Activated CD4-positive, alpha-beta T cell treated with anti-CD3 and anti-CD28 coated beads, Interleukin-2, Interleukin-6, amounts not matched to agents 100 ng/mL and 50 ng/mL, durations not matched to agents 16 hours and 8 hours (primary cell): Measurements from ENCODE around the gene SND1.

ENCODE experiments used
- DNase-seq: peaks from one replicate; pipeline ENCODE4 v3.0.0-alpha.2; 2020

The SND1 gene

DNA sequence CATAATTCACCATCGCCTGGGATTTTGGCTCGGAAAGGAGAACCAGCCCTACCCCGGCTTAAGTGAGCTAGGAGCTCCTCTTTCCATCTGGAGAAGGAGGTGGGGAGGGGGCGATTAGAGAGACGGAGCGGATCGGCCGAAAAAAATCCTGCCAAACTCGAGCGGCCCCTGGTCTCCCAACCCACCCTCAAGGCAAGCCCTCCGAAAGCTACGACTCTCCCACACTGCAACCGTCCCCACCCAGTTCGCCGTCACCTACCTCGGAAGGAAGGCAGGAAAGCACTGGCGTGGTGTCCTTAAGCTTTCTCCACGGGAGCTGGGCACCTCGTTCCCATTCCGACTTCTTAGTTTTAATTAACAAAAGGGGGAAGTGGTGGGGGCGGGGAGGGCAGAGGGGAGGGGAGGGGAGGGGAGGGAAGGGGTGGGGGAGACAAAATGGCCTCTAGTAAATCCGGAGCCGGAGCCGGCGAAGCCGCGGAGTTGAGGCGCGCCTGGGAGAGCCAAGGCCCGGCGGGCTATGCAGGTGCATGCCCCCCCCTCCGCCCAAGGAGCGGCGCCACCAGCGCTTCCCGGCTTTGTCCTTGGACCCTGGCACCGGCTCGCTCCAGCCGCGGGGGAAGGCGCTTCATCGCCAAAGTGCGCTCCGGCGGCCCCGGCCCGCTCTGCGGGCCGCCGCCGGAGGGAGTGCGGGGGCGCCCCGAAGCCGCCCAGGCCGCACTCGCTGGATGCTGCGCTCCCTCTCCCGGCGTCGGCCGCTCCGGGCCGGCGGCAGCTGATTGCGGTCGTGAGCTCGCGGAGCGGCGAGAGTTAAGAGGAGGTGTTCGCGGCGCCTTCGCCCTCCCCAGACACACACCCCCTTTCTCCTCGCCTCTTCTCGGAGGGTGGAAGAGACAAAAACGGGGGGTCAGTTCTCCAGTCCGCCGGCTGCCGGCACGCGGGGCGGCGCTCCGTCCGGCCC lies 378.9 kb downstream of the SND1 start, which contains the start of gene LRRC4:
TSS of gene LRRC4 (minus strand) at position 784 of the 958 bp plus-strand sequence. CDS start 797 bp downstream, outside the sequence.
- peak; percentile 48 for DNase-seq

DNA sequence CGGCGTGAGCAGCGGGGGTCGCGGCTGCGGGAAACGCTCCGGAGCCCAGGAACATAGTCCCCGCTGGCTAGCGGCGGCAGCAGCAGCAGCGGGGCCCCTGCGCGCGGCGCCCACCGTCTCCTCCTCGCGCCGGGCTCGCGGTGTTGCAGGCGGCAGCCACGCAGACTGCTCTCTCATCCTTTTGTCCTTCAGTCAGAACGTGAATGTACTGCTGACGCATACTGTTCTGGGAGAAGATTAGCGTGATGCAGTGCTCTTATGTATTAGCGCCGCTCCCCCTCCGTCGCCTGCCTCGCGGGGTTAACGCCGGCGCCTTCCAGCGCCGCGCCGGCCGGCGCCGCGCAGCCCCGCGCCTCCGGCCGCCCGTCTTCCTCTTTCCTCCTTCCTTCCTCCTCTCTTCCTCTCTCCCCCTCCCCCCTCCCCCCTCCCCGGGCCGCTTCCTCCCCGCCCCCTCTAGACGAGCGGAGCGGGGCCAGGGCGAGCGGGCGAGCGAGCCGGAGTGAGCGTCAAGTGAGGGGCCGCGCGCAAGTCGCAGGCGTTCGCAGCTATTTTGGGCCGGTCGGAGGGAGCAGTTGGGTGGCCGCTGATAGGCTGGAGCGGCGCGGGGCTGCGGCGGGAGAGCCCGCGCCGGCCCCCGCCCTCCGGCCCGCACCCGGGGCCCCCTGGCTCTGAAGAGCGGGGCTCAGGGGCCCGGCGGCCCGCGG lies 380.1 kb downstream of the SND1 start:
- peak; percentile 78 for DNase-seq

DNA sequence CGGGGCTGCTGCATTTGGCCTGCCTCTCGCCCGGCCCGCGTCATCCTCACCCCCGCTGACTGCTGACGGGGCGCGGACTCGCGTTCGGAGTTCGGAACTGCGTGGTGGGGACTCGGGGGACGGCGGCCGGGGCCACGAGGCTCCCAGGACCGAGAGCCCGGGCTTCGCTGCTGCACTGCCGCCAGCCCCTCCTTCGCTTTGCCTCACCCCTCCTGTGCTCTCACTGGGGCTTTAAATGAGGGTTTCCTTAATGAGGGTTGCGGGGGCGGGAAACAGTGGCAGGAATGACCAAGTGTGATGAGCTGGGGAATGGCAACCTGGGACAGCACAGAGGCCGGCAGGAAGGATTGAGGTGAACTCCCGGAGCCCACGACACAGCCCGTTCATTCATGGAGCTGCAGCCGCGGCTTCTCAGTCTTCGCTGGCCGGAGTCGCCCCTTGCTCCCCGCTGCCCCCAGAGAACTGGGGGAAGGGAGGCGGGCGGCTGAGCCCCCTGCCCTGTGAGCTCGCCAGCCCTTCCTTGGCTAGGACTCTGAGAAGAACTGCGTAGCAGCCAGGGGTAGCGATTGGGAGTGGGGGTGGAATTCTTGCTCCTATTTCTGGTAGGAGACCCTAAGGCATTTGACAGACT lies 380.7 kb downstream of the SND1 start:
- DNase-seq: no peak

DNA sequence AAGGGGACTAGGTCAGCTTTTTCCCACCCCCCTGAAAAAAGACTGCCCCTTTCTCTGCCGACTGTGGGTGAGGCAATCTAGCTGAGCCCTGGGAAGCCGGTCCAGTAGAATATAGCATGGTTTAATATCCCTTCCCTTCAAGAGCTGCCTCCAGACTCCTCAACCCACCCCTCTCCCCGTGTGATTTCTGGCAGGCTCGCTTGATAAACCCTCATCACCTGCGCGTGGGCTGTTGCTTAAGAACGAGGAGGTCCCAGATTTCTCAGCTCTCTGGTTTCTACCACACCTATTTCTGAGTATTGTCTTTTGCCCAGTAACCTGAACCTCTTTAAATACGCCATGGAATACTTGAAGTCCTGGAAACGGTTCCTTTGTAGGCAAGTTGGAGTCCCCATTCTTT lies 381.3 kb downstream of the SND1 start:
- DNase-seq: no peak

DNA sequence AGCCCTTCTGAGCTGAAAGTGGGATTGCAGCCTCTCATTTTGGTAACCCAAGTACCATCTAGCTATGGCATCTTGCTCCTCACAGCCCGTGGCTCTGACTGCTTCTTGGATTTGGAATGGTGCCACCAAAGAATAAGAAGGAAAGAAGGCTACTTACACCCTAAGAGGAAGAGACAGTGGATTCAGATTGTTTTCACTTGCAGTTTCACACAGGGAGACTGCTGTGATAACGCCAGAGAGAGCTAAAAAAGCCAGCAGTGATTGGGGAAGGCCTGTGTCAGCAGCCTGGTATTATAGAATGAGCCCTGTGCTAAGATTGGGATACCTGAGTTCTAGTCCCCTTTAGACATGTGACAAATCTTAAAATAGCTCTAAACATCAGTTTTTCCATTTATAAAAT lies 382.8 kb downstream of the SND1 start:
- DNase-seq: no peak

DNA sequence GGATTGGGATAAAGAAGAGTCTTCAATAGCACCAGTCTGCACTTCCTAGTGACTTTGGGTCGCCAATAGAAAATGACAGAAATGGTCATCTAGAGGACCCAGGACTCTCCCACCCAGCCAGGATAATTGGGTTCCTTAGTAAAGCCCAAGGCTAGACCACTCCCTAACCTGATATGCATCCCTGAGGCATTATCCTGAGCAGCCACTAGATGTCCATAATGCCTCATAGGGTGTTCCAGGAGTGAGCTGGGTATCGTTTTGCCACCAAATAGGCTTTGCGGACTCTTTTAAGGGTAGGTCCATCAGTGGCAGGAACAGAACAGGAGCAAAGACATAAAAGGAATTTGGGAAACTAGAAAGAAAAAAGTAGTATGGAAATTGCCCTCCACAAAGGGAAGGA lies 383.7 kb downstream of the SND1 start:
- DNase-seq: no peak

DNA sequence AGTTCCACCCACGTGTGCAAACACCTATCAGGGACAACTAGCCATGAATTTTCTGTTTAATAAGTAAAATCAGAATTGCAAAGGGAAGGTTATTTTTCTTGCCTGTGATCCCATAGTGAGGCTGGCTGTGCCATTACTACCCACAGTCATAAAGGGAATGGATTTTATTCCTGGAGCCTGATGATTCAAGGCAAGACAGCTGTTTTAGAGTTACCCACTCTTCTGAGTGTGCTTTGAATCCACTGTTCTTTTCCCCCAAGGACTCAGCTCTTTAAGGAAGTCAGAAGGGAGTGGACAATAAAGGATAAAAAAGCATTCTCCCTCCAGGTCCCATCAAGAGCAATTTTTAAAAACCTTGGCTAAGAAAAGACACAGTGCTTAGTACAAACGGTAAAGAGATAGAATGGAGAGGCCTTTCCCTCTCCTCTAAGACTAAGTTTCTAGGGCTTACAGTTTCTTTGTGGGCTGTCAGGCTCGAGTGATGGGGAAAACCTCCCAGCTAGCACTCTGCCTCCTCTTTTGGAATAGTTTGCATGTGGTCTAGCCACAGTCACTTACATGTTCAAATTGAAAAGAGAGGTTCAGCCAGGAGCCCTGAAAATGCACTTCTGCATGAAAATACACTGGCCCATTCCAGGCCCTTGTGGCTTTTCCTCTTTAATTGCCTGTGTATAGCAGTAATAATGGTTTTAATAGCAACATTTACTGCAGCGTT lies 384.4 kb downstream of the SND1 start:
- no peak for DNase-seq

DNA sequence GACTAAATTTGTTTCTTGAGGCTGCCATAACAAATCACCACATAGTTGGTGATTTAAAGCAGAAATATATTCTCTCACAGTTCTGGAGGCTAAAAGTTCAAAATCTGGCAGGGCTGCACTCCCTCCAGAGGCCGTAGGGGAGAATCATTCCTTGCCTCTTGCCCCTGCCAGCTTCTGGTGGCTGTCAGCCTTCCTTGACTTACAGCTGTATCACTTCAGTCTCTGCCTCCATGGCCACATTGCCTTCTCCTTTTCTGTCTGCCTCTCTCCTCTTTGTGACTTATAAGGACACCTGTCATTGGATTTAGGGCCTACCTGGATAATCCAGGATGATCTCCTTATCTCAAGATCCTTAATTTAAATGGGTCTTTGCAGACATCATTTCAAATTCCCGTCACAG lies 385.1 kb downstream of the SND1 start:
- no peak for DNase-seq

DNA sequence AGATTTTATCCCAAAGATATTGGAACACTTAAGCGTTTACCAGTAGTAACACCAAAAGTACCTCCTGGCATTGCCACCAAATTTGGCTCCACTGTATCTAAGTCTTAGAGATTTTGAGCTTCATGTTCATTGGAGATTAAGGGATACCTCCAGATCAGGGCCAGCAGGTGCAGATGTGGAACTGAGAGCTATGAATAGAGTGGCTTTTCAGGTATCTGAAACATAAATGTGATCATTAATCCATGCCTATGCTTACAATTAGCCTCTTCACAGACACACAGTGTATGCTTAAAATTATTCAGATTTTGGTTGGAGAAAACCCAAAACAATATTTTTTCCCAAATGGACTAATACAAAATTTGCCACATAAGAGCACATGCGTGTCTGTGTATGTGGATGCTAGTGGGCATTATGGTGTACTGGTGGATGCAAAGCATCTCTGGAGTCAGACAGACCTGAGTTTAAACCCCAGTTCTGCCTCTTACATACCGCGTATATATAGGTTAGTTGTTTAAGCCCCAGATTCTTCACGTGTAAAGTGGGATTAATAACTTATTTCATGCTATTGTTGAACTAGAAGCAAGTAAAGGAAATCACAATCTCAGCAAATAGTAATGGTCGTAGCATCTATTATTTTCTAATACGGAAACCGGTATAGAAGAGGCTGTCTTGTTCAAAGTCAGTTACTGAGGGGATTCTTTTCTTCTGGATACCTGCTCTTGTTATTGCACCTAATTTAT lies 386.1 kb downstream of the SND1 start:
- DNase-seq: no peak

DNA sequence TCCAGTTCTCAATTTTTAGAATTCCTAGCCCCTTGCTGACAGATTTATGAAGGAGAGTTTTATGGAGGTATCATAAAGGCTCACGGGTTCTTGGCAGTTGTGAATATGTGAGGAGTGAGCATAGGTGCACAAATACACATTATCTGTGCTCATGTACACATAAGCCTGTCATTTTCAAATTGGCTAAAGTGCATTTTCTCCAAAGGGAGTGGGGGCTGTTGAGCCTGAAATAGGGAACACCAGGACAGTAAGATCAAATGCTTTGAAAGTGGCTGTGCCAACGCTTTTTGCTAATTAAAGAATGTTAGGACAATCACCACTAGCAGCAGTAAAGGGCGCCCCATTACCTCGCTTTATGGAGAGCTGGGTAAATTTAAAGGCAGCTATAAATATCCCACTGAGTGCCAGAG lies 387.6 kb downstream of the SND1 start:
- no peak for DNase-seq

DNA sequence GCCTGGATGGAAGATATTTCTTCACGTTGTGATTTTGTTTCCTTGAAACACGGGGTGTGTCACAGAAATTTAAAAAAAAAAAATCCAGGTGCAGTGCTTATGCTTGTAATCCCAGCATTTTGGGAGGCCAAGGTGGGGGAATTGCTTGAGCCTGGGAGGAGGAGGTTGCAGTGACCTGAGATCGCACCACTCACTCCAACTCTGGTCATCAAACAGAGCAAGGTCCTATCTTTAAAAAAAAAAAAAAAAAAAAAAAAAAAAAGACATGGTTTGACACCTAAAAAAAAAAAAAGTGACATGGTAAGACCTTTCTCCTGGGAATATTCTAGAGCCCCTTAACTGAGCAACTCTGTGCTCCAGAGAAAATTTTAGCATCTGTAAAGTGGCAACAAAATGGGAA lies 388.2 kb downstream of the SND1 start:
- DNase-seq: no peak

DNA sequence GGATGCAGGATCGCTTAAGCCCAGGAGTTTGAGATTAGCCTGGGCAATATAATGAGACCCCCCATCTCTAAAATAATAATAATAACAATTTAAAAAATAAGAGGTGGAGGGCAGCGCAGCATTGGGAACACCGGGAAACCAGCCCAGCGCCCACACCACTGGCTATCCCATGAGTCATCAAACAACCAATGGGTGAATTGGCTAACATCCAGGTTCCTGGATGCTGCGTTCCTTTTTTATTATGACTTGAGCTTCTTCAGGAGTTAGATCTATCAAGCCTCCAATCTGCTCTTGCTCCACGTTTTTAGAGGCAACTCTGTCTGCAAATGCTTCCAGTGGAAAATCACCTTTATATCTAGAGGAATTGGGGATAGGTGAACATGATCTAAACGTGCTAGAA lies 389.2 kb downstream of the SND1 start:
- no peak for DNase-seq

DNA sequence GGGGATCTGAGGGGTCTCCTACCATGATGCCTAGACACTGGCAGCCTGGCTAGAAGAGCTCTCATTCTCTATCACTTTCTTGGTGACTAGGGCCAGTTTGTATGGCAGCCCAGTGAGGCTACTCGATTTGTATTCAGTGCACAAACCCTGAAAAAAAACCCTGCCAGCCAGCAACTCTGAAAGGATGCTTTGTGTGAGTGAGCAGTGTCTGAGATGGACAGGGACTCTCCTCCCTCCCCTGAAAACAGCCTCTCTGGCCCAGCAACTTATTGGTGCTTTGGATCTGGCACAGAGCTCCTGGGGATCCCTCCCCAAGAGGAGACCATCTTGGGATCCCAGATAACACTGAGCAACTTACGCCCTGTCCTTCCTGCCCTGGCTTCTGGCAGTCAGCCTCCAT lies 390.0 kb downstream of the SND1 start:
- no peak for DNase-seq

DNA sequence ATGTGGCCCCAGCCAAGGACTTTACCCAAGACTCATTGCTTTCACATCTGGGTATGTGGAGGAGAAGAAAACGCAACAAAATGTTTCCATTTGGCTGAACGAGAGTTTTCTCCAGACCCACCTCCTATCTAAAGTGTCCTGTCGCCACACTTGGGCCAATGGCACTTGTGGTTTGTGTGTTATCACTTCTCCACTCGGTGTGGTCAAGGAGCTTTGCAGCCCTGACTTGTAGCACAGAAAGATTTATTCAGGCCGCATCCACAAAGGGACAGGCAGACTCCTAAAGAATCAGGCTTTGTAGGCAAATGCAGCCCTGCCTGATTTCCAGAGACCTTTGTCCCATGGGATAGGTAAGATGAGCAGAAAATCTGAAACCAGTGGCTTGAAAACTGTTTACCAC lies 392.1 kb downstream of the SND1 start:
- no peak for DNase-seq

DNA sequence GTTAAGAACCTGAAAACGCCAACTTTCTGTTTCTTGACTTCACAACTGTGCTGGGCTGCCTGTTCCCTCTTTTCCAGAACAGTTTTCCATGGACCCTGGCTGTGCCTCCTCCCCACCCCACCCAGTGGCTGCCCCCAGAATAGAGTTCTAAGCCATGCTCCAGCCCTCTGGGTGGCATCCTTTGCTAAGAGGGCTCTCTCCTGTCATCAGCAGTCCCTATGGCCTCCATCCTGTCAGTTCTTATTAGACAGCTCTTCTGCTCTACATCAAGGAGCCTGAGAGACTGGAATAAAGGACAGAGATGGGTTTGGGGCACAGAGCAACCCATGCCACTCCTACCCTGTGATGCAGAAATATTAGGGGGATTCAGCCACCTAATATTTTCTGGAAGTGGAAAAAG lies 393.2 kb downstream of the SND1 start:
- no peak for DNase-seq

DNA sequence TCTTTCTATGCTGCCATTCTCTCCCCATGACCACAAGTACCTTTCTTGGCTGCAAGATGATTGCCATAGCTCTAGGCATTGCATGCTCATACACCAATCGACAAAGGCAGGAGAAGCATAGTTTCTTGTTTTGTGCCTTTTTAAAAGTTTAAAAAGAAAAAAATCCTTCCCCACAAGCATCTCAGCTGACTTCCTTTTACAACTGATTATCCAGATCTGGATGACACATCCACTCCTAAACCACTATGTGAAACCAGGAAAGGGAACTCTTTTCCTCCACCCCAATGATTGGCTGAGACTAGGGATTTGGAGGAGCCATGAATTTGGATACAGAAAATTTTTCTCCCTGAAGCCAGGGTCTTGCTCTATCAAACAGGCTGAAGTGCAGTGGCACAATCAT lies 393.8 kb downstream of the SND1 start:
- no peak for DNase-seq

DNA sequence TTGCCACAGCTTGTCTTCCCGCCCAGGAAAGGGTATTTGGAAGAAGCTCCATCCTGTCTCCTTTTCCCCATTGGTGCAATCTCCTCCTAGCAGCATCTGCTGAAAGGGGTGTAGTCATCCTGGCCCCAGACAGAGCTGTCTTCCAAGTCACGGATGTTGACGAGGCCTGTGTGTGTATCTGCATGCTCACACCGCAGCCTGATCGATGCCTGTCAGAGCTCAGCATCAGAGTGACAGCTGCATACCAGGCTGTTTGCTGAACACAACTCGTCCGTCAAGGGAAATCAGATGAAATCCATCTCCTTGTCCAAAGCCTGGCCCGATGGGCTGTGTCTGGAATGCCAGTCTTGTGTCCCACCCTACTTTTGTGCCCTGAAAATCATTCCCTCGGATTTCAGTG lies 400.4 kb downstream of the SND1 start:
- DNase-seq: no peak

DNA sequence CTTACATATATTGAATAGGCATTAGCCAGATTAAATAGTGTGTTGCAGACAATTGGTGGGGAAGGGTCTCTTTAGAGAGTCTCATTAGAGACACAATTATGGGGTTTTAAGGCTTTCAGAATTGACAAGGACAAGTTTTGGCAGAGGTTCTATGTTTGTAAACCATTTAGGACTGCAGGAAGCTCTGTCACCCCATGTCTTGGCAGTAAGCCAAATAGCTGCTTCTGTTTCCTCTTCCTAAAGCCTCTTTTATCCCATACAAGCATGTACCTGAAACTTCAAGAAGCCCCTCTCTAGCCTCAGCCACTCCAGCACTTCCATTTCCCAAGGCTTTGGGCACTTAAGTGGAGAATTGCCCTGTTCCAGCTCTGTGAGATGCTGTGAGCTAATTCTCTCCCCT lies 401.0 kb downstream of the SND1 start:
- no peak for DNase-seq

DNA sequence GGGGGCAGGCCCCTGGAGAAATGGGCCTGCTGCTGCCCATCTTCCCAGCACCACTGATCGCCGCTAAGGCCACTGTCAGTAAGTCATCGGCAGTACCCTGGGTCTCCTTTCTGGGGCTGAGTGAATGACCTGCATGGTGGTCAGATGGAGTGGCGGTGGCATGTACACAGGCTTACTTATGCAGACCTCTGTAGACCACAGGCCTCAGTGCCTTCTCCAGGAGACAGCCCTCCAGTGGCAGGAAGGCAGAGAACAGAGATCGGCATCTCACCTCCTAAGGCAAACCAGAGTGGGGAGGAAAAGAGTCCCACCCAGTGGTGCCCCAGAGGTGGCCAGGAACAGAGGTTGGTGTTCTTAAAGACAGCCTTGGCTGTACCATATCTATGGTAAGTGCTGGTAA lies 402.0 kb downstream of the SND1 start:
- DNase-seq: no peak

DNA sequence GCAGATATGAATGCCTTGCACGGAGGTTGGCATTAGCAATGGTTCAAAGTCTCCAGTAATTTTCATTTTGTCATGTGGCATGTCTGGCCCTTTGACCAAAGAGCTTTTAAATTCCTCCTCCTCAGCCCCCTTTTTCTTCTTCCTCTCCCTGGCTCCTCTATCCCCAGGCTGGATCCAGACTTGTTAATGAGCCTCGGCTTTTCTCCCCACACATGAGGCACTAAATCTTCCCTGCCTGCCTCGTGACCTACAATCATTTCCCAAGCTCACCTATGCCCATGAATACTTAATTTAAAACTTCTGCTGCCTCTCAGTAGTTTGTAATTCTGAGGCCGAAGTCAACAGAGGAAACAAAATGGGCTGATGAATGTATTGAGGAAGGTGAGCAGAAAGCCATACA lies 402.5 kb downstream of the SND1 start:
- no peak for DNase-seq

DNA sequence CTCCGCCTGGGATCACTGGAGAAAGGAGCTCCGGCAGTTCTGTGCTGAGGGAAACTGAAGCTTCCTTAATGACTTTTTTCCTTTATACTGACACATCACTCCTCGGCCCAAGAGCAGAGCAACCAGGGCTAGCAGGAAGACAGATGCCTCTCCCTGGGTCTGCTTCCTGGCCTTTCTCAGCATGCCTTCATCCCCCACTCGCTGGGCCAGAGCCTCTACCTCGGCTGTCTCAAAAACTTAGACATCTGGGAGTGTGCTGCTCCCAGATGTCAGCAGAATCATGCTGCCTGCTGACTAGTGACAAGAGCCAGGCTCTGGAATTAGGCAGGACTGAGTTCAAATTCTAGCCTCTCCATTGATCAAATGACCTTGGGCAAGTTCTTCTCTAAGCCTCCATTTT lies 403.6 kb downstream of the SND1 start:
- no peak for DNase-seq

DNA sequence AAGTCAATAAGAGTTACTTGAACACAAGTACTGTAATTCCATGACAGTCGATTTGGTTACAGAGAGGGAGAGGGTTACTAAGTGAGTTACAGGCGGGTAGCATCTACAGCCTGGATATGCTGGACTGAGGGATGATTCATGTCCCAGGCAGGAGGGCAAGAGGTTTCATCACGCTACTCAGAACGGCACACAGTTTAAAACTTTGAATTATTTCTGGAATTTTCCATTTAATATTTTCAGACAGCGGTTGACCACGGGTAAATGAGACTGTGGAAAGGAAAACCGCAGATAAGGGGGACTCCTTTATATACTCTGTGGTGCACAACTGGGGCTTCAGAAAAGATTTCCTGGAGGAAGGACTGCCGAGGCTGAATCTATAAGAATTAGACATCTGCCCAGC lies 404.9 kb downstream of the SND1 start:
- DNase-seq: no peak
